MM.1S (cell line): Measurements from ENCODE around the gene RAPGEF4.

Experiments used
- DNase-seq: peaks from one replicate; pipeline ENCODE4 v3.0.0-alpha.2; 2015
- H2AFZ ChIP-seq: fragments of 300-600 bp; sonication (generic); 2 replicates; pipeline ENCODE4 v1.6.0; 2016; ENCODE audit warnings: antibody characterized with exemption, low read length
- H3F3A ChIP-seq: fragments of 300-600 bp; sonication (generic); 2 replicates; pipeline ENCODE4 v1.6.1; 2016; ENCODE audit warnings: mild to moderate bottlenecking, antibody characterized with exemption, low read length, moderate library complexity, mixed read lengths; ENCODE audit not compliant: insufficient read depth
- H3K27ac ChIP-seq: fragments of 300-600 bp; sonication (generic); 2 replicates; pipeline ENCODE4 v1.5.1; 2016; ENCODE audit warnings: mild to moderate bottlenecking, low read length
- H3K27me3 ChIP-seq: fragments of 300-600 bp; sonication (generic); replicated peaks from 2 replicates; pipeline ENCODE4 v1.6.0; 2016; ENCODE audit warnings: low read length; ENCODE audit not compliant: insufficient read depth
- H3K36me3 ChIP-seq: fragments of 300-600 bp; sonication (generic); replicated peaks from 2 replicates; pipeline ENCODE4 v1.6.1; 2016; ENCODE audit warnings: mild to moderate bottlenecking, low read length, mixed read lengths; ENCODE audit not compliant: insufficient read depth
- H3K4me1 ChIP-seq: fragments of 300-600 bp; sonication (generic); 2 replicates; pipeline ENCODE4 v1.6.1; 2016; ENCODE audit warnings: low read length, mixed read lengths
- H3K4me2 ChIP-seq: fragments of 300-600 bp; sonication (generic); 2 replicates; pipeline ENCODE4 v1.6.0; 2016; ENCODE audit warnings: low read depth, low read length
- H3K4me3 ChIP-seq: fragments of 300-600 bp; sonication (generic); 2 replicates; pipeline ENCODE4 v1.5.1; 2016; ENCODE audit warnings: low read length, mixed read lengths
- H3K79me2 ChIP-seq: fragments of 300-600 bp; sonication (generic); 2 replicates; pipeline ENCODE4 v1.6.1; 2016; ENCODE audit warnings: mixed run types, low read length, mixed read lengths
- H3K9ac ChIP-seq: fragments of 300-600 bp; sonication (generic); 2 replicates; pipeline ENCODE4 v1.6.1; 2016; ENCODE audit warnings: low read length, mixed read lengths
- H3K9me2 ChIP-seq: fragments of 300-600 bp; sonication (generic); replicated peaks from 2 replicates; pipeline ENCODE4 v1.6.1; 2016; ENCODE audit warnings: mild to moderate bottlenecking, low read length, mixed read lengths; ENCODE audit not compliant: insufficient read depth
- H3K9me3 ChIP-seq: fragments of 300-600 bp; sonication (generic); replicated peaks from 2 replicates; pipeline ENCODE4 v1.6.1; 2016; ENCODE audit warnings: mild to moderate bottlenecking, low read length, mixed read lengths; ENCODE audit not compliant: insufficient read depth
- H4K20me1 ChIP-seq: fragments of 300-600 bp; sonication (generic); 2 replicates; pipeline ENCODE4 v1.6.1; 2016; ENCODE audit warnings: mild to moderate bottlenecking, low read length, moderate library complexity, mixed read lengths; ENCODE audit not compliant: insufficient read depth
- EZH2 ChIP-seq: fragments of 300-600 bp; sonication (generic); optimal IDR thresholded peaks from 2 replicates; pipeline ENCODE3; 2017; ENCODE audit warnings: low read depth, mild to moderate bottlenecking, antibody characterized with exemption, low read length, mixed read lengths
- EZH2phosphoT487 ChIP-seq: fragments of 300-600 bp; sonication (generic); IDR thresholded peaks from 2 replicates; pipeline ENCODE4 v1.6.1; 2018; ENCODE audit warnings: antibody characterized with exemption, low read length
- TF ChIP-seq, protein P1 (sequence below): fragments of 300-600 bp; sonication (generic); IDR thresholded peaks from 2 replicates; pipeline ENCODE4 v1.5.1; 2016; ENCODE audit warnings: antibody characterized with exemption, low read length, mixed read lengths

RAPGEF4 gene

DNA sequence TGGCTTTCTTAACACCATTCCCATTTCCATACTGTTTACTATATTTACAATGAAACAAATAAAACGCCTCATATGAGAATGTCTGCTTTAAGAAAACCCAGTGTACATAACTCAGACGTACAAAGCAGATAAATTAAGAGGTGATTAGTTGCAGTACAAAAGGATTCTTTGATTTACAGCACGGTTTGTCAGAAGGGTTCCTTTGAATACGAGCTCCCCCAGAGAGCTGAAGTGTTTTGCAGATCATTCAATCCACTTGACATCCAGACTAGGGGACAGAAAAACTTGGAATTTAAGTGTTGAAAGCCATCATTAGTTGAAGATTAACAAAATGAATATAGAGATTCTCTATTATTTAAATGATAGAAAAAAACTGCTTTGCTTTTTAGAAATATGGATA, 72.5 kb downstream of the RAPGEF4 start:
- Histone ChIP-seq H2AFZ (no peak overlapping the region), H3K9me3 (no peaks in the 10 kb centered on the region), H4K20me1 (no peaks in the 10 kb centered on the region), H3K27me3 (no peaks in the 10 kb centered on the region), H3F3A (peaks cover 10% of the 10 kb centered on the region; the same call in 1 of the 2 replicates), H3K4me2 (no peak overlapping the region), H3K79me2 (no peaks in the 10 kb centered on the region), H3K36me3 (no peaks in the 10 kb centered on the region), H3K9me2 (no peaks in the 10 kb centered on the region), H3K4me1 (peaks cover 20% of the 10 kb centered on the region), H3K9ac (no peak overlapping the region), H3K4me3 (no peak overlapping the region), H3K27ac (no peak overlapping the region)
- DNase-seq, result no peak
- TF ChIP-seq, protein P1, sequence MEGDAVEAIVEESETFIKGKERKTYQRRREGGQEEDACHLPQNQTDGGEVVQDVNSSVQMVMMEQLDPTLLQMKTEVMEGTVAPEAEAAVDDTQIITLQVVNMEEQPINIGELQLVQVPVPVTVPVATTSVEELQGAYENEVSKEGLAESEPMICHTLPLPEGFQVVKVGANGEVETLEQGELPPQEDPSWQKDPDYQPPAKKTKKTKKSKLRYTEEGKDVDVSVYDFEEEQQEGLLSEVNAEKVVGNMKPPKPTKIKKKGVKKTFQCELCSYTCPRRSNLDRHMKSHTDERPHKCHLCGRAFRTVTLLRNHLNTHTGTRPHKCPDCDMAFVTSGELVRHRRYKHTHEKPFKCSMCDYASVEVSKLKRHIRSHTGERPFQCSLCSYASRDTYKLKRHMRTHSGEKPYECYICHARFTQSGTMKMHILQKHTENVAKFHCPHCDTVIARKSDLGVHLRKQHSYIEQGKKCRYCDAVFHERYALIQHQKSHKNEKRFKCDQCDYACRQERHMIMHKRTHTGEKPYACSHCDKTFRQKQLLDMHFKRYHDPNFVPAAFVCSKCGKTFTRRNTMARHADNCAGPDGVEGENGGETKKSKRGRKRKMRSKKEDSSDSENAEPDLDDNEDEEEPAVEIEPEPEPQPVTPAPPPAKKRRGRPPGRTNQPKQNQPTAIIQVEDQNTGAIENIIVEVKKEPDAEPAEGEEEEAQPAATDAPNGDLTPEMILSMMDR, result no peak
- TF ChIP-seq EZH2phosphoT487, result no peak
- no peak for TF ChIP-seq EZH2

- peak overlapping the region; percentile 33; the same call in 1 of the 2 replicates for H3K27ac ChIP-seq
- peaks cover 20% of the 10 kb centered on the region for H3K4me1 ChIP-seq
- no peaks in the 10 kb centered on the region for H3K27me3 ChIP-seq
- no peaks in the 10 kb centered on the region for H3K9me2 ChIP-seq
- no peak overlapping the region for H3K4me3 ChIP-seq
- peaks cover 10% of the 10 kb centered on the region; the same call in 1 of the 2 replicates for H3F3A ChIP-seq
- no peaks in the 10 kb centered on the region for H3K9me3 ChIP-seq
- H3K79me2 ChIP-seq, result no peaks in the 10 kb centered on the region
- H3K36me3 ChIP-seq, result no peaks in the 10 kb centered on the region
- H2AFZ ChIP-seq, result no peak overlapping the region
- H4K20me1 ChIP-seq, result no peaks in the 10 kb centered on the region
- no peak overlapping the region for H3K9ac ChIP-seq
- TF ChIP-seq, protein P1, result no peak
- TF ChIP-seq EZH2phosphoT487, result no peak
- no peak for TF ChIP-seq EZH2
- DNase-seq, result peak; percentile 91
- peak overlapping the region; percentile 52 for H3K4me2 ChIP-seq
Observed at GRCh38 chr2:172811027-172811426, 75.4 kb downstream of the RAPGEF4 start.

DNA sequence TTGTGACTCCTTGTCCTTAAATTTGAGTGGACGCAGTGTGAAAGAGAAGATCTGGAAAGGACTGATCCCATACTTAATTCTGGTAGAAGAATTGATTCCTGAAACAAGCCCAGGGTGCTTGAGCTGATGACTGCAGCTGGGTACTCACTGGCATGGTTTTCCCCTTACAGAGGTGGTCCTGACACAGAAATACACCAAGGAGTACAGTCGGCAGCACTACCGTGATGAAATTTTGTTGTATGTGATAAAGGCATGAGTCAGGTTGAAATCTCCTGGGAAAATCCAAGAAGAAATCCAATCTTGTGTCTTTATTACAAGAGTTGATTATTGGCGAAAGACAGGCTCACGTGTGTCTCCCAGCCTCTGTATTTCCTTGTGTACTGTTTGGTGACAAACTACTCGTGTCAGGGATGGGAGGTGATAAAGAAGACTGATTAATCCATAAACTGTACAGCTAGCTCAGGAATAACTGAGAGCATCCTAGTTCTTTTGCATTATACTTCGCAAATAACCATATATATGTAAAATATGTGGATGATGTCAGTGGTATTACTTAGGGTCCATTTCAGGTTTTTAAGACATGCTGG, 76.6 kb downstream of the RAPGEF4 start:
- Histone ChIP-seq H3K9me3 (no peaks in the 10 kb centered on the region), H3K4me3 (no peak overlapping the region), H3K9ac (no peak overlapping the region), H3K36me3 (no peaks in the 10 kb centered on the region), H3K27me3 (no peaks in the 10 kb centered on the region), H3K79me2 (no peaks in the 10 kb centered on the region), H3F3A (peaks cover 10% of the 10 kb centered on the region; the same call in 1 of the 2 replicates), H3K4me2 (no peak overlapping the region), H4K20me1 (no peaks in the 10 kb centered on the region), H3K4me1 (peaks cover 20% of the 10 kb centered on the region), H3K9me2 (no peaks in the 10 kb centered on the region), H3K27ac (no peak overlapping the region), H2AFZ (no peak overlapping the region)
- no peak for DNase-seq
- TF ChIP-seq, protein P1, result no peak
- TF ChIP-seq EZH2 (no peak), EZH2phosphoT487 (no peak)
